SK-N-SH (cell line): ENCODE data around the gene UNC93B1. TPM values are rescaled to one million over a fixed set of nuclear protein-coding genes. Genes with fewer than 3 reads are reported as not detected.
A peak's percentile ranks its signal among the peaks of the same experiment; 100 is the strongest.

Experiments
- CTCF ChIA-PET: fragments of 300-600, 350-600 bp; formaldehyde crosslinking; extraction: SDS; loops from one replicate; lab custom pipeline; 2021; lab: Yijun Ruan, JAX
- POLR2A ChIA-PET: fragments of 350-600 bp; sonication (Branson Sonifier 250); formaldehyde crosslinking; extraction: SDS; loops from one replicate; lab custom pipeline; 2020; ENCODE audit warnings: antibody characterized with exemption, inconsistent platforms; lab: Yijun Ruan, JAX
- DNase-seq: peaks from one replicate; pipeline ENCODE4 v3.0.0; 2012
- H2AFZ ChIP-seq: fragments of 200-600 bp; sonication (generic); 2 replicates; pipeline ENCODE4 v1.8.1; 2016; ENCODE audit warnings: antibody characterized with exemption, mild to moderate bottlenecking, low read depth
- H3F3A ChIP-seq: fragments of 200-600 bp; sonication (generic); replicated peaks from 2 replicates; pipeline ENCODE3; 2016; ENCODE audit warnings: antibody characterized with exemption, mild to moderate bottlenecking; ENCODE audit not compliant: insufficient read depth
- H3K27ac ChIP-seq, 2 experiments: fragments of 200-500 bp in 1 of 2; fragments of 200-600 bp in 1 of 2; sonication (Bioruptor generic) in 1 of 2; sonication (generic), shearing (Covaris generic) in 1 of 2; 2 replicates each; pipeline versions ENCODE4 v1.5.1 to v1.6.1; 2014 to 2016; ENCODE audit warnings: low read depth in 2 of 2, inconsistent platforms in 1 of 2, low read length in 1 of 2, mild to moderate bottlenecking in 1 of 2, mixed read lengths in 1 of 2
- H3K27me3 ChIP-seq: fragments of 200-600 bp; sonication (generic), shearing (Covaris generic); 2 replicates; pipeline ENCODE4 v1.6.1; 2016; ENCODE audit warnings: mixed run types; ENCODE audit not compliant: insufficient read depth
- H3K36me3 ChIP-seq, 2 experiments: fragments of 200-500 bp in 1 of 2; fragments of 200-600 bp in 1 of 2; sonication (Bioruptor generic) in 1 of 2; sonication (generic) in 1 of 2; replicated peaks in 1 of 2; 2 replicates each; pipeline versions ENCODE3 to v1.5.1; 2014 to 2016; ENCODE audit warnings: low read length in 1 of 2, mild to moderate bottlenecking in 1 of 2; ENCODE audit not compliant: insufficient read depth in 2 of 2, control insufficient read depth in 1 of 2
- H3K4me1 ChIP-seq, 2 experiments: fragments of 200-500 bp in 1 of 2; fragments of 200-600 bp in 1 of 2; sonication (Bioruptor generic) in 1 of 2; sonication (generic), shearing (Covaris generic) in 1 of 2; 2 replicates each; pipeline versions ENCODE4 v1.5.1 to v1.6.1; 2014 to 2016; ENCODE audit warnings: low read depth in 1 of 2, low read length in 1 of 2, mixed run types in 1 of 2; ENCODE audit not compliant: insufficient read depth in 2 of 2, control insufficient read depth in 1 of 2
- H3K4me2 ChIP-seq: fragments of 200-600 bp; sonication (generic), shearing (Covaris generic); 2 replicates; pipeline ENCODE4 v1.6.1; 2017; ENCODE audit warnings: mixed run types
- H3K4me3 ChIP-seq, 2 experiments: fragments of 200-500 bp in 1 of 2; fragments of 200-600 bp in 1 of 2; sonication (Bioruptor generic) in 1 of 2; sonication (generic), shearing (Covaris generic) in 1 of 2; 2 replicates each; pipeline versions ENCODE4 v1.5.1 to v1.8.1; 2014 to 2016; ENCODE audit warnings: low read depth in 2 of 2, inconsistent platforms in 1 of 2, low read length in 1 of 2, mild to moderate bottlenecking in 1 of 2, mixed read lengths in 1 of 2, moderate library complexity in 1 of 2
- H3K79me2 ChIP-seq: fragments of 200-600 bp; sonication (generic); 2 replicates; pipeline ENCODE4 v1.8.1; 2017; ENCODE audit warnings: mild to moderate bottlenecking; ENCODE audit not compliant: insufficient read depth
- H3K9ac ChIP-seq: fragments of 200-600 bp; sonication (generic); 2 replicates; pipeline ENCODE4 v1.6.1; 2017; ENCODE audit warnings: mixed run types
- H3K9me2 ChIP-seq: fragments of 200-600 bp; sonication (generic); 2 replicates; pipeline ENCODE4 v1.6.1; 2017; ENCODE audit warnings: mixed run types
- H3K9me3 ChIP-seq: fragments of 200-600 bp; sonication (generic); 2 replicates; pipeline ENCODE4 v1.6.1; 2017; ENCODE audit warnings: mixed run types, mild to moderate bottlenecking, moderate library complexity
- H4K20me1 ChIP-seq: fragments of 200-600 bp; sonication (generic); 2 replicates; pipeline ENCODE4 v1.6.1; 2017; ENCODE audit warnings: mild to moderate bottlenecking, mixed run types; ENCODE audit not compliant: insufficient read depth
- ELF1 ChIP-seq: IDR thresholded peaks from 2 replicates; pipeline ENCODE4 v1.4.0; 2012
- EZH2phosphoT487 ChIP-seq: fragments of 200-600 bp; sonication (generic); IDR thresholded peaks from 2 replicates; pipeline ENCODE4 v1.6.1; 2017; ENCODE audit warnings: low read depth, mixed run types, mild to moderate bottlenecking, antibody characterized with exemption, moderate library complexity, borderline replicate concordance
- FOSL2 ChIP-seq: IDR thresholded peaks from 2 replicates; pipeline ENCODE4 v1.4.0; 2012; ENCODE audit warnings: low read depth, mild to moderate bottlenecking, moderate library complexity, borderline replicate concordance
- FOXJ3 ChIP-seq: sonication (generic); formaldehyde crosslinking; IDR thresholded peaks from 2 replicates; pipeline ENCODE4 v1.5.1; 2020; ENCODE audit warnings: mild to moderate bottlenecking, missing genetic modification reagents
- FOXM1 ChIP-seq: IDR thresholded peaks from 2 replicates; pipeline ENCODE4 v1.4.0; 2012; ENCODE audit warnings: low read depth, mild to moderate bottlenecking
- GABPA ChIP-seq: IDR thresholded peaks from 2 replicates; pipeline ENCODE4 v1.4.0; 2012; ENCODE audit warnings: low read depth, mild to moderate bottlenecking
- GATA2 ChIP-seq: sonication (generic); formaldehyde crosslinking; IDR thresholded peaks from 2 replicates; pipeline ENCODE4 v1.5.0; 2020; ENCODE audit warnings: mild to moderate bottlenecking, missing genetic modification reagents
- MAX ChIP-seq: IDR thresholded peaks from 2 replicates; pipeline ENCODE4 v1.4.0; 2012; ENCODE audit warnings: low read depth
- MXI1 ChIP-seq: IDR thresholded peaks from 2 replicates; pipeline ENCODE4 v1.6.1; 2012; ENCODE audit warnings: mild to moderate bottlenecking, low read depth, low read length, improper control_type of control experiment
- POLR2AphosphoS5 ChIP-seq: IDR thresholded peaks from 2 replicates; pipeline ENCODE4 v1.6.1; 2012; ENCODE audit warnings: low read depth, low read length
- RCOR1 ChIP-seq: fragments of 150-350 bp; IDR thresholded peaks from 2 replicates; pipeline ENCODE4 v1.6.1; 2017; ENCODE audit warnings: antibody characterized with exemption, low read length
- SMC3 ChIP-seq: IDR thresholded peaks from 2 replicates; pipeline ENCODE4 v1.6.1; 2012; ENCODE audit warnings: low read depth, low read length, improper control_type of control experiment
- TAF1 ChIP-seq: IDR thresholded peaks from 2 replicates; pipeline ENCODE4 v1.6.1; 2012; ENCODE audit warnings: low read depth, mild to moderate bottlenecking, low read length, moderate library complexity, borderline replicate concordance
- TCF12 ChIP-seq: IDR thresholded peaks from 2 replicates; pipeline ENCODE4 v1.4.0; 2012
- TEAD4 ChIP-seq: IDR thresholded peaks from 2 replicates; pipeline ENCODE4 v1.4.0; 2012; ENCODE audit warnings: mild to moderate bottlenecking, borderline replicate concordance; ENCODE audit not compliant: insufficient read depth
- YY1 ChIP-seq: IDR thresholded peaks from 2 replicates; pipeline ENCODE4 v1.4.0; 2012; ENCODE audit warnings: low read depth, mild to moderate bottlenecking
- ZBTB33 ChIP-seq: IDR thresholded peaks from 2 replicates; pipeline ENCODE4 v1.4.0; 2012; ENCODE audit warnings: low read depth, borderline replicate concordance
- WGBS: methylation state at CpG from one replicate; pipeline ENCODE4 v1.1.6; 2017; ENCODE audit warnings: low lambda C conversion rate; 5-methylcytosine and 5-hydroxymethylcytosine counted together
- polyA plus RNA-seq, 3 experiments: library from polyadenylated mRNA; depleted of rRNA; stranded (reverse); fragments of >200 nt; gene quantifications; 2 replicates each; pipeline ENCODE4 v1.2.3, GENCODE V29; 2012
- TF ChIP-seq, protein P1 (sequence below): fragments of 200-600 bp; sonication (generic); IDR thresholded peaks from 2 replicates; pipeline ENCODE4 v1.6.1; 2017; ENCODE audit warnings: antibody characterized with exemption, mild to moderate bottlenecking, moderate library complexity
- TF ChIP-seq, protein P2 (sequence below): IDR thresholded peaks from 2 replicates; pipeline ENCODE4 v1.4.0; 2012; ENCODE audit warnings: low read depth, borderline replicate concordance

Gene UNC93B1
- polyA plus RNA-seq, 1 of the 3 experiments (the other 2 are of a cell fraction), result 28.9 TPM

DNA sequence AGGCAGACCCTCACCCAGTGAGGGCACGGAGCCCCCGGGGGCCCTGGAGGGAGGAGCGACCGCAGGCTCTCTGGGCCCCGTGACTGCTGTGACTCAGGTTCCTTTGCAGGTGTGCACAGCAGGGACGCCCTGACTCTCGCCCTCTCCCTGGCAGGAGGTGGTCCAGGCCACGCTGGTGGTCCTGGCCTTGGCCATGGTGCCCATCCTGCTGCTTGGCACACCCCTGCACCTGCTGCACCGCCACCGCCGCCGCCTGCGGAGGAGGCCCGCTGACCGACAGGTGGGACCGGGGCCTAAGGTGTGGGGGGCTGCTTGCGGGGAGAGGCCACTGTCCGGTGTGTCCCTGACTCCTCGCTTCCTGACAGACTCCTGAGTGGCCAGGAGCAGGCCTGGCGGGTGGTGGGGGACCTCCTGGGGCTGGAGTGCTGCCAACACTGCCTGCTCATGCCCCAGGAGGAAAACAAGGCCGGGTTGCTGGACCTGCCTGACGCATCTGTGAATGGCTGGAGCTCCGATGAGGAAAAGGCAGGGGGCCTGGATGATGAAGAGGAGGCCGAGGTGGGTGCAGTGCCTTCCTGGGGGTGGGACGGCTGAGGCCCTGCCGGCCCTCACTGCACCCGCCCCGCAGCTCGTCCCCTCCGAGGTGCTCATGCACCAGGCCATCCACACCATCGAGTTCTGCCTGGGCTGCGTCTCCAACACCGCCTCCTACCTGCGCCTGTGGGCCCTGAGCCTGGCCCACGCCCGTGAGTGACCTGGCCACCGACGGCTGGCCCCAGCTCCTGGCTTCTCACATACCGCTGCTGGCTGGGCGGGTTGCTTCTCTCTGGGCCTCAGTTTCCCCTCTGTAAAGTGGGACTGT lies 45.8 kb upstream of the UNC93B1 start:
- Histone ChIP-seq H4K20me1 (no peaks in the 10 kb centered on the region), H3K27ac (no peak overlapping the region), H3K9me3 (no peaks in the 10 kb centered on the region), H3K9me2 (no peaks in the 10 kb centered on the region), H3K79me2 (no peaks in the 10 kb centered on the region), H3F3A (no peaks in the 10 kb centered on the region), H3K27me3 (no peaks in the 10 kb centered on the region), H3K9ac (no peak overlapping the region), H3K4me2 (no peak overlapping the region), H3K4me1 (peaks cover 0 to 10% of the 10 kb centered on the region in 2 experiments; a peak in 1 of 4 replicates), H2AFZ (no peak overlapping the region), H3K4me3 (no peak overlapping the region), H3K36me3 (no peaks in the 10 kb centered on the region)
- 80% methylated on average over 21 of the region's 40 CpGs for WGBS
- ChIA-PET CTCF (interaction anchor here (0.8 to 0.9 kb wide), 2 partner anchors 10 to 159 kb away, joined by 3 to 4 read pairs; no protein-coding TSS in a partner anchor), POLR2A (no interaction called here)
- peak; percentile 47 for DNase-seq
- TF ChIP-seq, protein P1, sequence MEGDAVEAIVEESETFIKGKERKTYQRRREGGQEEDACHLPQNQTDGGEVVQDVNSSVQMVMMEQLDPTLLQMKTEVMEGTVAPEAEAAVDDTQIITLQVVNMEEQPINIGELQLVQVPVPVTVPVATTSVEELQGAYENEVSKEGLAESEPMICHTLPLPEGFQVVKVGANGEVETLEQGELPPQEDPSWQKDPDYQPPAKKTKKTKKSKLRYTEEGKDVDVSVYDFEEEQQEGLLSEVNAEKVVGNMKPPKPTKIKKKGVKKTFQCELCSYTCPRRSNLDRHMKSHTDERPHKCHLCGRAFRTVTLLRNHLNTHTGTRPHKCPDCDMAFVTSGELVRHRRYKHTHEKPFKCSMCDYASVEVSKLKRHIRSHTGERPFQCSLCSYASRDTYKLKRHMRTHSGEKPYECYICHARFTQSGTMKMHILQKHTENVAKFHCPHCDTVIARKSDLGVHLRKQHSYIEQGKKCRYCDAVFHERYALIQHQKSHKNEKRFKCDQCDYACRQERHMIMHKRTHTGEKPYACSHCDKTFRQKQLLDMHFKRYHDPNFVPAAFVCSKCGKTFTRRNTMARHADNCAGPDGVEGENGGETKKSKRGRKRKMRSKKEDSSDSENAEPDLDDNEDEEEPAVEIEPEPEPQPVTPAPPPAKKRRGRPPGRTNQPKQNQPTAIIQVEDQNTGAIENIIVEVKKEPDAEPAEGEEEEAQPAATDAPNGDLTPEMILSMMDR, result no peak
- TF ChIP-seq FOSL2, result no peak
- TF ChIP-seq GABPA, result no peak
- TF ChIP-seq FOXM1, result no peak
- no peak for TF ChIP-seq ZBTB33
- TF ChIP-seq SMC3, result no peak
- TF ChIP-seq, protein P2, sequence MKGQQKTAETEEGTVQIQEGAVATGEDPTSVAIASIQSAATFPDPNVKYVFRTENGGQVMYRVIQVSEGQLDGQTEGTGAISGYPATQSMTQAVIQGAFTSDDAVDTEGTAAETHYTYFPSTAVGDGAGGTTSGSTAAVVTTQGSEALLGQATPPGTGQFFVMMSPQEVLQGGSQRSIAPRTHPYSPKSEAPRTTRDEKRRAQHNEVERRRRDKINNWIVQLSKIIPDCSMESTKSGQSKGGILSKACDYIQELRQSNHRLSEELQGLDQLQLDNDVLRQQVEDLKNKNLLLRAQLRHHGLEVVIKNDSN, result no peak
- TF ChIP-seq MAX, result no peak
- no peak for TF ChIP-seq EZH2phosphoT487
- TF ChIP-seq TCF12, result no peak
- TF ChIP-seq ELF1, result no peak
- TF ChIP-seq YY1, result no peak
- no peak for TF ChIP-seq FOXJ3 (CRISPR knock-in tag)
- TF ChIP-seq RCOR1, result no peak
- no peak for TF ChIP-seq GATA2
- TF ChIP-seq MXI1, result no peak
- TF ChIP-seq POLR2AphosphoS5, result no peak
- no peak for TF ChIP-seq TEAD4
- TF ChIP-seq TAF1, result no peak
